Astrocyte of the cerebellum (primary cell): ENCODE measurements around the gene PIK3R3.
A peak's percentile ranks its signal among the peaks of the same experiment; 100 is the strongest.

Source experiments
- DNase-seq: peaks from one replicate; pipeline ENCODE4 v3.0.0-alpha.2; 2011; ENCODE audit warnings: low read depth
- H3K4me3 ChIP-seq: 2 replicates; pipeline ENCODE4 v1.5.1; 2011; ENCODE audit warnings: mild to moderate bottlenecking, low read depth, low read length, moderate library complexity
- in situ Hi-C: cut with HindIII; loops from 2 replicates; pipeline ENCODE4 v1.10.0; 2017; ENCODE audit warnings: low sequenced_read_pairs
- TF ChIP-seq, protein P1 (sequence below): IDR thresholded peaks from 2 replicates; pipeline ENCODE4 v1.5.1; 2012; ENCODE audit warnings: low read length, low read depth, moderate library complexity, mild to moderate bottlenecking; ENCODE audit errors: missing control alignments

Gene PIK3R3

DNA sequence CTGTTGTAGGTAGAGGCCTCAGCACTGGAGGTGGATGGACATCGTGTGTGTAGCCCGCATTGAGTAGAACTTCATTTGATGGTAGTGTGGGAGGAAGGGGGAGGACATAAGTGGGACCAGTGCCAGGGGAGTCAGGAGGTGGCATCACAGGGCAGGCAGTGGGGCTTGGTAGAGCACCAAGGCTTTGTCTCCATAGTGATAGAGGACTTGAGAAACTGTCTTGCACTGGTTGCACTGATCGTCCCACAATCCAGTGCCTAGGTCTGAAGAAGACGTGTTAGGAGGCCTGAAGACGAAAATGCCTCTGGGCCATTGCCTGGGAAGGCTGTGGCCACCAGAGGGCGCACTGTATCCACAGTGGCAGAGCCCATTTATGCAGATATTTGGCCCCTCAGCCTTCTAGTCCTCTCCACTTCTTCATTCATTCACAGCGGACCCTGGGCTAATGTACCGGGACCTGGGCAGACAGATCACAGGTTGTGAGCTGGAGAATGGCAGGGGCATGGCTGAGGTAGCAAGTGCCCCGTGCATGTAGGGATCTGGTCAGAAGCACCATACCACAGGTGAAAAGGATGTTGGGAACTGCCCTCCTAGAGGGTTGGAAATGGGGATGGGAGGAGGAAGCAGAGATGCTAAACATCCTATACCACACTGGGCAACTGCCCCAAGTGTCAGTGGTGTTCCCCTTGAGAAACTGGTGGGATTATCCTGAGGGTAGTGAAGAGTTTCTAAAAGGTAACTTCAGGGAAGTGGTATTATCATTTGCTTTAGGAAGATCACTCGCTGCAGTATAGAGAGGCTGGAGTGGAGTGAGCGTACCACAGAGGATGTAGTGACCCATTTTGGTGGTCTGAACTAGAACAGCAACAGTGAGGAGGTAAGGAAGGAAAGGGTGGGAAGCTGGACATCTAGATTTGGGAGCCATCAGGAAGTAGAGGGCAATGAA is 95.3 kb downstream of the PIK3R3 start:
- in situ Hi-C loops, result no loop called here
- H3K4me3 ChIP-seq, result no peak overlapping the region
- DNase-seq, result peak; percentile 66
- TF ChIP-seq, protein P1, sequence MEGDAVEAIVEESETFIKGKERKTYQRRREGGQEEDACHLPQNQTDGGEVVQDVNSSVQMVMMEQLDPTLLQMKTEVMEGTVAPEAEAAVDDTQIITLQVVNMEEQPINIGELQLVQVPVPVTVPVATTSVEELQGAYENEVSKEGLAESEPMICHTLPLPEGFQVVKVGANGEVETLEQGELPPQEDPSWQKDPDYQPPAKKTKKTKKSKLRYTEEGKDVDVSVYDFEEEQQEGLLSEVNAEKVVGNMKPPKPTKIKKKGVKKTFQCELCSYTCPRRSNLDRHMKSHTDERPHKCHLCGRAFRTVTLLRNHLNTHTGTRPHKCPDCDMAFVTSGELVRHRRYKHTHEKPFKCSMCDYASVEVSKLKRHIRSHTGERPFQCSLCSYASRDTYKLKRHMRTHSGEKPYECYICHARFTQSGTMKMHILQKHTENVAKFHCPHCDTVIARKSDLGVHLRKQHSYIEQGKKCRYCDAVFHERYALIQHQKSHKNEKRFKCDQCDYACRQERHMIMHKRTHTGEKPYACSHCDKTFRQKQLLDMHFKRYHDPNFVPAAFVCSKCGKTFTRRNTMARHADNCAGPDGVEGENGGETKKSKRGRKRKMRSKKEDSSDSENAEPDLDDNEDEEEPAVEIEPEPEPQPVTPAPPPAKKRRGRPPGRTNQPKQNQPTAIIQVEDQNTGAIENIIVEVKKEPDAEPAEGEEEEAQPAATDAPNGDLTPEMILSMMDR, result peak; percentile 97

DNA sequence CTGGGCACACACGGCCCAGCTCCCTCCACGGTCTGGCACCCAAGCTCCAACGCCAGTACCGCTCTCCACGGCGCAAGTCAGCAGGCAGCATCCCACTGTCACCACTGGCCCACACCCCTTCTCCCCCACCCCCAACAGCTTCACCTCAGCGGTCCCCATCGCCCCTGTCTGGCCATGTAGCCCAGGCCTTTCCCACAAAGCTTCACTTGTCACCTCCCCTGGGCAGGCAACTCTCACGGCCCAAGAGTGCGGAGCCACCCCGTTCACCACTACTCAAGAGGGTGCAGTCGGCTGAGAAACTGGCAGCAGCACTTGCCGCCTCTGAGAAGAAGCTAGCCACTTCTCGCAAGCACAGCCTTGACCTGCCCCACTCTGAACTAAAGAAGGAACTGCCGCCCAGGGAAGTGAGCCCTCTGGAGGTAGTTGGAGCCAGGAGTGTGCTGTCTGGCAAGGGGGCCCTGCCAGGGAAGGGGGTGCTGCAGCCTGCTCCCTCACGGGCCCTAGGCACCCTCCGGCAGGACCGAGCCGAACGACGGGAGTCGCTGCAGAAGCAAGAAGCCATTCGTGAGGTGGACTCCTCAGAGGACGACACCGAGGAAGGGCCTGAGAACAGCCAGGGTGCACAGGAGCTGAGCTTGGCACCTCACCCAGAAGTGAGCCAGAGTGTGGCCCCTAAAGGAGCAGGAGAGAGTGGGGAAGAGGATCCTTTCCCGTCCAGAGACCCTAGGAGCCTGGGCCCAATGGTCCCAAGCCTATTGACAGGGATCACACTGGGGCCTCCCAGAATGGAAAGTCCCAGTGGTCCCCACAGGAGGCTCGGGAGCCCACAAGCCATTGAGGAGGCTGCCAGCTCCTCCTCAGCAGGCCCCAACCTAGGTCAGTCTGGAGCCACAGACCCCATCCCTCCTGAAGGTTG is 97.6 kb downstream of the PIK3R3 start:
- H3K4me3 ChIP-seq, result no peak overlapping the region
- in situ Hi-C loops, result loop anchor here (5.0 kb wide), 1 partner anchor 147 kb away; no protein-coding TSS in a partner anchor
- TF ChIP-seq, protein P1, result no peak
- no peak for DNase-seq

DNA sequence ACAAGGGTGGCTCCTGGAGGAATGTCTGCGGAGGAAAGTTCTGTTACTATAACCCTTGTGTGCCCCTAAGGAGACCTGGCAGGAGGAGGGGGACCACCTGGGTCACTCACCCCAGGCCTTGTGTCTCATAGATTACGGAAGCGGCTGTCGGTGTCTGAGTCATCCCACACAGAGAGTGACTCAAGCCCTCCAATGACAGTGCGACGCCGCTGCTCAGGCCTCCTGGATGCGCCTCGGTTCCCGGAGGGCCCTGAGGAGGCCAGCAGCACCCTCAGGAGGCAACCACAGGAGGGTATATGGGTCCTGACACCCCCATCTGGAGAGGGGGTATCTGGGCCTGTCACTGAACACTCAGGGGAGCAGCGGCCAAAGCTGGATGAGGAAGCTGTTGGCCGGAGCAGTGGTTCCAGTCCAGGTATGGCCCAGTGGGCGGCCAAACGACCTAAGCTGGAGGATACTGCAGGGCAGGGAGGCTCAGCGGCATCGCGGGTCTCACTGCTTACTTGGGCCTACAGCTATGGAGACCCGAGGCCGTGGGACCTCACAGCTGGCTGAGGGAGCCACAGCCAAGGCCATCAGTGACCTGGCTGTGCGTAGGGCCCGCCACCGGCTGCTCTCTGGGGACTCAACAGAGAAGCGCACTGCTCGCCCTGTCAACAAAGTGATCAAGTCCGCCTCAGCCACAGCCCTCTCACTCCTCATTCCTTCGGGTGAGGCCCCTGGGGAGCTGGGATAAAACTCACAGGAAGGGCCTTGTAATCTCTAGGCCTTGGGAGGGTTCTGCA is 101.4 kb downstream of the PIK3R3 start:
- H3K4me3 ChIP-seq, result no peak overlapping the region

DNA sequence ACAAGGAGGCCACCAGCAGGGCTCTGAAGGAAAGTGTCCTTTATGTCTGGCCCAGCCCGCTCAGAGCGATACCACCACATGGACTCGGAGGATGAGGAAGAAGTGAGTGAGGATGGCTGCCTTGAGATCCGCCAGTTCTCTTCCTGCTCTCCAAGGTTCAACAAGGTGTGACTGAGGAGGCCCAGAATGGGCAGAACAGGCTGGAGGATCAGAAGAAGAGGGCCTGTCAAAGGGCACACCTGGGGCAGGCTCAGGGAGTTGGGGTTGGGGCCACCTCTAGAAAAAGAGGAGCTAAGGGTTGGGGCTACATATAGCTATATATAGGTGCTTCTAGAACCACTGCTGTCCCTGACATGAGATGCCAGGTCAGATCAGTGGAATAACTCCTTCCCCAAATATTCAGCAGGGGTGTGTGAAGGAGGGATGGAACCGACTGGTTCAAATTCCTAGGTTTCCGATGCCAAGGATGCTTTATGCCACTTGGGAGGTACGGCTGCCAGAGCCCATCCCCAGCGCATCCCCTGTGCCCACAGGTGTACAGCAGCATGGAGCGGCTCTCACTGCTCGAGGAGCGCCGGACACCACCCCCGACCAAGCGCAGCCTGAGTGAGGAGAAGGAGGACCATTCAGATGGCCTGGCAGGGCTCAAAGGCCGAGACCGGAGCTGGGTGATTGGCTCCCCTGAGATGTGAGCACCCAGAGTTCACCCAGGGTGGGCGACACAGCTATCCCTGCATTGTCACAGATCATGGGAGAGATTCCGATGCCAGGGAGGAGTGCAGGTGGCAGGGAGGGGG is 102.2 kb downstream of the PIK3R3 start:
- in situ Hi-C loops, result loop anchor here (5.0 kb wide), 1 partner anchor 152 kb away; no protein-coding TSS in a partner anchor
- TF ChIP-seq, protein P1, result no peak
- DNase-seq, result no peak
- no peak overlapping the region for H3K4me3 ChIP-seq

More for the DNA sequence above, 101.4 kb downstream of the PIK3R3 start:
- DNase-seq, result no peak
- in situ Hi-C loops, result loop anchor here (5.0 kb wide), 1 partner anchor 151 kb away; no protein-coding TSS in a partner anchor
- TF ChIP-seq, protein P1, result no peak

DNA sequence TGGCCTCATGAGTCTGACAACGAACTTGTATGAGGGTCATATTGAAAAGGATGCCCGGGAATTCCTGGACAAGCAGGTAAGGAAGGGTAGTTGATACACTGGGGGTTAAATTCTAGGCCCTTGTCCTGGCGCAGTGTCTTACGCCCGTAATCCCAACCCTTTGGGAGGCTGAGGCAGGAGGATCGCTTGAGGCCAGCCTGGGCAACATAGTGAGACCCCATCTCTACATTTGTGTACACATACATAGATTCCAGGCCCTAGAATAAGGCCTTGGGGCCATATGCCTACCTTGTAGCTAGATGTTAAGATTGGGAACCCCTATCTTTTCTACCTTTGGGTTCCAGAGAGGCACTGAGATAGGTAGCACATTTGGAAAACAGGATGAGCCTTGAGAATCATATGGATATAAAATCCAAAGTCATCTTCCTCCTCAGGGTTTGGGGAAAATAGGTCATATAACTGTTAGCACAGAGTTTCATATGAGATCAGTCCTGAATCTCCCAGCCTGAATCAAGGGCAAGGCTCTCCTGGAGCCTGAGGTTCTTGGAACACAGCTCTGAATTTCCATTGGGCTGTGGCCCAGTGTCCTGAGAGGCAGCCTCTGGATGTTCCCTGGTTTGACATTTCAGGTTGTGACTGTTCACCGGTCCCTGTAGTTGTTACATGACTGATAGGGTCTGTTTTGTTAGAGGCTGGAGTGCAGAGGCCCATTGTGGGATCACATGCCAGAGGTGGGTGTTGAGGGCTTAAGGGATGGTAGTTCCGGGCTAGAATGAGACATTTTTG is 104.4 kb downstream of the PIK3R3 start:
- TF ChIP-seq, protein P1, result no peak
- no peak overlapping the region for H3K4me3 ChIP-seq
- in situ Hi-C loops, result no loop called here
- no peak for DNase-seq
